SK-N-SH (cell line): ENCODE measurements around the gene C1orf52. TPM values are rescaled to one million over a fixed set of nuclear protein-coding genes. Genes with fewer than 3 reads are reported as not detected.

Experiments used
- CTCF ChIA-PET: fragments of 300-600, 350-600 bp; formaldehyde crosslinking; extraction: SDS; loops from one replicate; lab custom pipeline; 2021; lab: Yijun Ruan, JAX
- POLR2A ChIA-PET: fragments of 350-600 bp; sonication (Branson Sonifier 250); formaldehyde crosslinking; extraction: SDS; loops from one replicate; lab custom pipeline; 2020; ENCODE audit warnings: antibody characterized with exemption, inconsistent platforms; lab: Yijun Ruan, JAX
- DNase-seq: peaks from one replicate; pipeline ENCODE4 v3.0.0; 2012
- H2AFZ ChIP-seq: fragments of 200-600 bp; sonication (generic); 2 replicates; pipeline ENCODE4 v1.8.1; 2016; ENCODE audit warnings: antibody characterized with exemption, mild to moderate bottlenecking, low read depth
- H3F3A ChIP-seq: fragments of 200-600 bp; sonication (generic); replicated peaks from 2 replicates; pipeline ENCODE3; 2016; ENCODE audit warnings: antibody characterized with exemption, mild to moderate bottlenecking; ENCODE audit not compliant: insufficient read depth
- H3K27ac ChIP-seq, 2 experiments: fragments of 200-500 bp in 1 of 2; fragments of 200-600 bp in 1 of 2; sonication (Bioruptor generic) in 1 of 2; sonication (generic), shearing (Covaris generic) in 1 of 2; 2 replicates each; pipeline versions ENCODE4 v1.5.1 to v1.6.1; 2014 to 2016; ENCODE audit warnings: low read depth in 2 of 2, inconsistent platforms in 1 of 2, low read length in 1 of 2, mild to moderate bottlenecking in 1 of 2, mixed read lengths in 1 of 2
- H3K27me3 ChIP-seq: fragments of 200-600 bp; sonication (generic), shearing (Covaris generic); 2 replicates; pipeline ENCODE4 v1.6.1; 2016; ENCODE audit warnings: mixed run types; ENCODE audit not compliant: insufficient read depth
- H3K36me3 ChIP-seq, 2 experiments: fragments of 200-500 bp in 1 of 2; fragments of 200-600 bp in 1 of 2; sonication (Bioruptor generic) in 1 of 2; sonication (generic) in 1 of 2; replicated peaks in 1 of 2; 2 replicates each; pipeline versions ENCODE3 to v1.5.1; 2014 to 2016; ENCODE audit warnings: low read length in 1 of 2, mild to moderate bottlenecking in 1 of 2; ENCODE audit not compliant: insufficient read depth in 2 of 2, control insufficient read depth in 1 of 2
- H3K4me1 ChIP-seq, 2 experiments: fragments of 200-500 bp in 1 of 2; fragments of 200-600 bp in 1 of 2; sonication (Bioruptor generic) in 1 of 2; sonication (generic), shearing (Covaris generic) in 1 of 2; 2 replicates each; pipeline versions ENCODE4 v1.5.1 to v1.6.1; 2014 to 2016; ENCODE audit warnings: low read depth in 1 of 2, low read length in 1 of 2, mixed run types in 1 of 2; ENCODE audit not compliant: insufficient read depth in 2 of 2, control insufficient read depth in 1 of 2
- H3K4me2 ChIP-seq: fragments of 200-600 bp; sonication (generic), shearing (Covaris generic); 2 replicates; pipeline ENCODE4 v1.6.1; 2017; ENCODE audit warnings: mixed run types
- H3K4me3 ChIP-seq, 2 experiments: fragments of 200-500 bp in 1 of 2; fragments of 200-600 bp in 1 of 2; sonication (Bioruptor generic) in 1 of 2; sonication (generic), shearing (Covaris generic) in 1 of 2; 2 replicates each; pipeline versions ENCODE4 v1.5.1 to v1.8.1; 2014 to 2016; ENCODE audit warnings: low read depth in 2 of 2, inconsistent platforms in 1 of 2, low read length in 1 of 2, mild to moderate bottlenecking in 1 of 2, mixed read lengths in 1 of 2, moderate library complexity in 1 of 2
- H3K79me2 ChIP-seq: fragments of 200-600 bp; sonication (generic); 2 replicates; pipeline ENCODE4 v1.8.1; 2017; ENCODE audit warnings: mild to moderate bottlenecking; ENCODE audit not compliant: insufficient read depth
- H3K9ac ChIP-seq: fragments of 200-600 bp; sonication (generic); 2 replicates; pipeline ENCODE4 v1.6.1; 2017; ENCODE audit warnings: mixed run types
- H3K9me2 ChIP-seq: fragments of 200-600 bp; sonication (generic); 2 replicates; pipeline ENCODE4 v1.6.1; 2017; ENCODE audit warnings: mixed run types
- H3K9me3 ChIP-seq: fragments of 200-600 bp; sonication (generic); 2 replicates; pipeline ENCODE4 v1.6.1; 2017; ENCODE audit warnings: mixed run types, mild to moderate bottlenecking, moderate library complexity
- H4K20me1 ChIP-seq: fragments of 200-600 bp; sonication (generic); 2 replicates; pipeline ENCODE4 v1.6.1; 2017; ENCODE audit warnings: mild to moderate bottlenecking, mixed run types; ENCODE audit not compliant: insufficient read depth
- CHD2 ChIP-seq: fragments of 150-350 bp; IDR thresholded peaks from 2 replicates; pipeline ENCODE4 v1.6.1; 2018; ENCODE audit warnings: low read length; ENCODE audit not compliant: partially characterized antibody
- EP300 ChIP-seq, 2 experiments: IDR thresholded peaks; 2 replicates each; pipeline versions ENCODE4 v1.4.0 to v1.6.1; 2012; ENCODE audit warnings: borderline replicate concordance in 1 of 2, low read depth in 1 of 2, low read length in 1 of 2
- FOSL2 ChIP-seq: IDR thresholded peaks from 2 replicates; pipeline ENCODE4 v1.4.0; 2012; ENCODE audit warnings: low read depth, mild to moderate bottlenecking, moderate library complexity, borderline replicate concordance
- GABPA ChIP-seq: IDR thresholded peaks from 2 replicates; pipeline ENCODE4 v1.4.0; 2012; ENCODE audit warnings: low read depth, mild to moderate bottlenecking
- IRF3 ChIP-seq: fragments of 150-350 bp; IDR thresholded peaks from 2 replicates; pipeline ENCODE4 v1.6.1; 2016; ENCODE audit warnings: mild to moderate bottlenecking, low read depth, low read length
- MAX ChIP-seq: IDR thresholded peaks from 2 replicates; pipeline ENCODE4 v1.4.0; 2012; ENCODE audit warnings: low read depth
- MXI1 ChIP-seq: IDR thresholded peaks from 2 replicates; pipeline ENCODE4 v1.6.1; 2012; ENCODE audit warnings: mild to moderate bottlenecking, low read depth, low read length, improper control_type of control experiment
- NRF1 ChIP-seq: IDR thresholded peaks from 2 replicates; pipeline ENCODE4 v1.6.1; 2012; ENCODE audit warnings: low read depth, mild to moderate bottlenecking, low read length
- POLR2AphosphoS5 ChIP-seq: IDR thresholded peaks from 2 replicates; pipeline ENCODE4 v1.6.1; 2012; ENCODE audit warnings: low read depth, low read length
- RAD21 ChIP-seq: IDR thresholded peaks from 2 replicates; pipeline ENCODE4 v1.6.1; 2012; ENCODE audit warnings: mild to moderate bottlenecking, low read length
- REST ChIP-seq: IDR thresholded peaks from 2 replicates; pipeline ENCODE4 v1.6.1; 2012; ENCODE audit warnings: mild to moderate bottlenecking, low read depth, low read length, moderate library complexity
- RFX5 ChIP-seq: IDR thresholded peaks from 2 replicates; pipeline ENCODE4 v1.6.1; 2012; ENCODE audit warnings: mild to moderate bottlenecking, improper control_type of control experiment, low read length
- SIN3A ChIP-seq: IDR thresholded peaks from 2 replicates; pipeline ENCODE4 v1.6.1; 2012; ENCODE audit warnings: low read depth, mild to moderate bottlenecking, low read length, moderate library complexity, borderline replicate concordance
- SMC3 ChIP-seq: IDR thresholded peaks from 2 replicates; pipeline ENCODE4 v1.6.1; 2012; ENCODE audit warnings: low read depth, low read length, improper control_type of control experiment
- TAF1 ChIP-seq: IDR thresholded peaks from 2 replicates; pipeline ENCODE4 v1.6.1; 2012; ENCODE audit warnings: low read depth, mild to moderate bottlenecking, low read length, moderate library complexity, borderline replicate concordance
- TEAD4 ChIP-seq: IDR thresholded peaks from 2 replicates; pipeline ENCODE4 v1.4.0; 2012; ENCODE audit warnings: mild to moderate bottlenecking, borderline replicate concordance; ENCODE audit not compliant: insufficient read depth
- USF1 ChIP-seq: IDR thresholded peaks from 2 replicates; pipeline ENCODE4 v1.4.0; 2012; ENCODE audit warnings: low read depth, borderline replicate concordance
- YY1 ChIP-seq: IDR thresholded peaks from 2 replicates; pipeline ENCODE4 v1.4.0; 2012; ENCODE audit warnings: low read depth, mild to moderate bottlenecking
- ZBTB33 ChIP-seq: IDR thresholded peaks from 2 replicates; pipeline ENCODE4 v1.4.0; 2012; ENCODE audit warnings: low read depth, borderline replicate concordance
- WGBS: methylation state at CpG from one replicate; pipeline ENCODE4 v1.1.6; 2017; ENCODE audit warnings: low lambda C conversion rate; 5-methylcytosine and 5-hydroxymethylcytosine counted together
- polyA plus RNA-seq, 3 experiments: library from polyadenylated mRNA; depleted of rRNA; stranded (reverse); fragments of >200 nt; gene quantifications; 2 replicates each; pipeline ENCODE4 v1.2.3, GENCODE V29; 2012

The C1orf52 gene
- polyA plus RNA-seq, 1 of the 3 experiments (the other 2 are of a cell fraction) = 23.4 TPM

GRCh38 chr1:85282424-85282823, 23.0 kb upstream of the C1orf52 start:
- Histone ChIP-seq H3K27ac (no peak overlapping the region), H3K9me2 (no peaks in the 10 kb centered on the region), H3K4me1 (peaks cover 9 to 13% of the 10 kb centered on the region in 2 experiments; a peak in 2 of 4 replicates), H3K79me2 (no peaks in the 10 kb centered on the region), H3K36me3 (no peaks in the 10 kb centered on the region), H3K4me3 (no peak overlapping the region), H3K9me3 (no peaks in the 10 kb centered on the region), H3K4me2 (no peak overlapping the region), H3K9ac (no peak overlapping the region), H2AFZ (no peak overlapping the region), H3F3A (peaks cover 26% of the 10 kb centered on the region), H4K20me1 (no peaks in the 10 kb centered on the region), H3K27me3 (no peaks in the 10 kb centered on the region)
- ChIA-PET CTCF (interaction anchor here (2.0 kb wide), 1 partner anchor 337 kb away, joined by 5 read pairs; no protein-coding TSS in a partner anchor), POLR2A (no interaction called here)
- WGBS = 83% methylated on average over 1 of the region's 1 CpG
- TF ChIP-seq YY1 (no peak), USF1 (no peak), MAX (no peak), TEAD4 (no peak), EP300 (IDR thresholded peaks at IDR 0.05; ENCODE audit: borderline replicate concordance in 1 of 2, low read depth in 1 of 2, low read length in 1 of 2) (no peak), RAD21 (no peak), MXI1 (no peak), NRF1 (no peak), CHD2 (no peak), TAF1 (no peak)
- DNase-seq = no peak

- H3F3A ChIP-seq = peaks cover 23% of the 10 kb centered on the region
- H3K9me3 ChIP-seq = no peaks in the 10 kb centered on the region
- WGBS = 88% methylated on average over 4 of the region's 4 CpGs
- no peak for DNase-seq
- no peak overlapping the region for H3K27ac ChIP-seq
- no peaks in the 10 kb centered on the region for H3K9me2 ChIP-seq
- no peak overlapping the region for H3K4me3 ChIP-seq
- no peak overlapping the region for H3K9ac ChIP-seq
- CTCF ChIA-PET = interaction anchor here (1.9 to 2.0 kb wide), 2 partner anchors 28 to 335 kb away, joined by 5 to 6 read pairs; no protein-coding TSS in a partner anchor
- POLR2A ChIA-PET = no interaction called here
- no peak overlapping the region for H2AFZ ChIP-seq
- H3K4me1 ChIP-seq = peaks cover 12 to 13% of the 10 kb centered on the region in 2 experiments; a peak in 2 of 4 replicates
- peaks cover 6% of the 10 kb centered on the region for H3K79me2 ChIP-seq
- H3K36me3 ChIP-seq = no peaks in the 10 kb centered on the region
- H3K27me3 ChIP-seq = no peaks in the 10 kb centered on the region
- no peak overlapping the region for H3K4me2 ChIP-seq
- no peaks in the 10 kb centered on the region for H4K20me1 ChIP-seq
- no peak for TF ChIP-seq SIN3A
- TF ChIP-seq NRF1 = no peak
- TF ChIP-seq FOSL2 = no peak
- TF ChIP-seq POLR2AphosphoS5 = no peak
- no peak for TF ChIP-seq GABPA
- no peak for TF ChIP-seq CHD2
- TF ChIP-seq TEAD4 = no peak
- no peak for TF ChIP-seq ZBTB33
- TF ChIP-seq IRF3 = no peak
- TF ChIP-seq SMC3 = no peak
- TF ChIP-seq REST = no peak
- no peak for TF ChIP-seq TAF1
- no peak for TF ChIP-seq RFX5
- no peak for TF ChIP-seq YY1
Measured at GRCh38 chr1:85280636-85281035, 21.2 kb upstream of the C1orf52 start.
